Prostate gland (tissue), 2 donors: ENCODE results near the gene RGS10. TPM values are rescaled to one million over a fixed set of nuclear protein-coding genes. Genes with fewer than 3 reads are reported as not detected.

Experiments
- DNase-seq: peaks from one replicate; pipeline ENCODE4 v3.0.0-alpha.2; 2019; ENCODE audit warnings: low spot score
- H3K27ac ChIP-seq, 2 donors: fragments of 200-600 bp; sonication (generic); 2 replicates each; pipeline ENCODE4 v1.5.1; 2017 to 2019
- H3K27me3 ChIP-seq: fragments of 200-600 bp; sonication (generic); replicated peaks from 2 replicates; pipeline ENCODE4 v1.5.1; 2019; ENCODE audit not compliant: insufficient read depth
- H3K36me3 ChIP-seq, 2 donors: fragments of 200-600 bp; sonication (generic); 1 replicate in 1 of 2; 2 replicates in 1 of 2; pipeline versions ENCODE4 v1.5.1 to v1.8.1; 2017 to 2019
- H3K4me1 ChIP-seq: fragments of 200-600 bp; sonication (generic); replicated peaks from 2 replicates; pipeline ENCODE4 v1.5.1; 2019
- H3K4me3 ChIP-seq, 2 donors: fragments of 200-600 bp; sonication (generic); 2 replicates each; pipeline ENCODE4 v1.5.1; 2017 to 2019
- H3K9me3 ChIP-seq: fragments of 200-600 bp; sonication (generic); 2 replicates; pipeline ENCODE4 v1.5.1; 2017
- CTCF ChIP-seq, 4 experiments: fragments of 200-600 bp in 2 of 4; fragments of 450-650 bp in 2 of 4; sonication (generic) in 2 of 4; IDR thresholded peaks; 1 replicate in 3 of 4; 2 replicates in 1 of 4; pipeline ENCODE4 v1.5.1; 2016 to 2019; ENCODE audit warnings: antibody characterized with exemption in 4 of 4, mild to moderate bottlenecking in 2 of 4, moderate library complexity in 2 of 4
- POLR2A ChIP-seq: fragments of 450-650 bp; IDR thresholded peaks from one replicate; pipeline ENCODE4 v1.6.1; 2016; ENCODE audit warnings: antibody characterized with exemption, mild to moderate bottlenecking
- POLR2AphosphoS5 ChIP-seq: sonication (generic); formaldehyde crosslinking; IDR thresholded peaks from one replicate; pipeline ENCODE4 v1.6.1; 2017; ENCODE audit warnings: antibody characterized with exemption
- WGBS: methylation state at CpG from one replicate; pipeline ENCODE4 v1.1.5; 2018; 5-methylcytosine and 5-hydroxymethylcytosine counted together
- intact Hi-C: fragments of 100-400 bp; cut with DNase I; formaldehyde crosslinking; loops from one replicate; pipeline ENCODE4 v1.14.2; 2022
- total RNA-seq, 2 donors: library from RNA; depleted of rRNA; stranded (reverse); fragments of >200 nt; gene quantifications; one replicate each; pipeline ENCODE4 v1.1.0, GENCODE V29; 2016

RGS10 gene
- total RNA-seq, 2 donors from 2014 or later, result 12.4 to 67.7 TPM

- 80% methylated on average over 12 of the region's 12 CpGs for WGBS
- no peak overlapping the region for H3K27ac ChIP-seq
- no peaks in the 10 kb centered on the region for H3K27me3 ChIP-seq
- TF ChIP-seq POLR2A (no peak), POLR2AphosphoS5 (no peak), CTCF (IDR thresholded peaks at IDR 0.05) (no peak)
- H3K36me3 ChIP-seq, result no peaks in the 10 kb centered on the region
- H3K4me3 ChIP-seq, result no peak overlapping the region
- intact Hi-C loops, result no loop called here
- H3K4me1 ChIP-seq, result no peaks in the 10 kb centered on the region
- no peaks in the 10 kb centered on the region for H3K9me3 ChIP-seq
- DNase-seq, result no peak
These were observed 40.3 kb downstream of the RGS10 start for GRCh38 chr10:119502209-119502608.

GRCh38 chr10:119501690-119502089, 40.8 kb downstream of the RGS10 start:
- TF ChIP-seq POLR2AphosphoS5 (no peak), POLR2A (no peak), CTCF (IDR thresholded peaks at IDR 0.05) (no peak)
- no peaks in the 10 kb centered on the region for H3K4me1 ChIP-seq
- no peak overlapping the region for H3K27ac ChIP-seq
- DNase-seq, result no peak
- 98% methylated on average over 2 of the region's 2 CpGs for WGBS
- intact Hi-C loops, result no loop called here
- H3K27me3 ChIP-seq, result no peaks in the 10 kb centered on the region
- H3K4me3 ChIP-seq, result no peak overlapping the region
- H3K9me3 ChIP-seq, result no peaks in the 10 kb centered on the region
- no peaks in the 10 kb centered on the region for H3K36me3 ChIP-seq

GRCh38 chr10:119500821-119501220, 41.7 kb downstream of the RGS10 start:
- WGBS, result 74% methylated on average over 6 of the region's 6 CpGs
- no peaks in the 10 kb centered on the region for H3K4me1 ChIP-seq
- H3K9me3 ChIP-seq, result no peaks in the 10 kb centered on the region
- TF ChIP-seq POLR2A, result no peak
- TF ChIP-seq CTCF (IDR thresholded peaks at IDR 0.05), result no peak
- TF ChIP-seq POLR2AphosphoS5, result no peak
- intact Hi-C loops, result no loop called here
- no peak overlapping the region for H3K4me3 ChIP-seq
- no peak for DNase-seq
- H3K27me3 ChIP-seq, result no peaks in the 10 kb centered on the region
- H3K27ac ChIP-seq, result no peak overlapping the region
- no peaks in the 10 kb centered on the region for H3K36me3 ChIP-seq

- Histone ChIP-seq H3K9me3 (no peaks in the 10 kb centered on the region), H3K27me3 (no peaks in the 10 kb centered on the region), H3K27ac (no peak overlapping the region), H3K4me1 (no peaks in the 10 kb centered on the region), H3K4me3 (no peak overlapping the region), H3K36me3 (no peaks in the 10 kb centered on the region)
- intact Hi-C loops, result no loop called here
- no peak for DNase-seq
- TF ChIP-seq CTCF (IDR thresholded peaks at IDR 0.05), result no peak
- TF ChIP-seq POLR2A, result no peak
- TF ChIP-seq POLR2AphosphoS5, result no peak
- WGBS, result 23% methylated on average over 8 of the region's 8 CpGs
These were observed 42.3 kb downstream of the RGS10 start for GRCh38 chr10:119500123-119500795.

- DNase-seq, result no peak
- Histone ChIP-seq H3K4me1 (peaks cover 4% of the 10 kb centered on the region), H3K27me3 (no peaks in the 10 kb centered on the region), H3K4me3 (no peak overlapping the region), H3K9me3 (no peaks in the 10 kb centered on the region), H3K27ac (no peak overlapping the region), H3K36me3 (no peaks in the 10 kb centered on the region)
- TF ChIP-seq POLR2AphosphoS5, result no peak
- no peak for TF ChIP-seq CTCF (IDR thresholded peaks at IDR 0.05)
- TF ChIP-seq POLR2A, result no peak
- intact Hi-C loops, result no loop called here
- 64% methylated on average over 5 of the region's 5 CpGs for WGBS
These were observed 42.9 kb downstream of the RGS10 start for GRCh38 chr10:119499677-119500002.
